GM21825 (cell line): ENCODE data around the gene VENTX.

Source experiments
- ATAC-seq: cut with Tn5 transposase; IDR thresholded peaks from one replicate; pipeline ENCODE4 v1.9.1; 2021; ENCODE audit warnings: mild to moderate bottlenecking, moderate library complexity; ENCODE audit not compliant: unreplicated experiment

The VENTX gene

DNA sequence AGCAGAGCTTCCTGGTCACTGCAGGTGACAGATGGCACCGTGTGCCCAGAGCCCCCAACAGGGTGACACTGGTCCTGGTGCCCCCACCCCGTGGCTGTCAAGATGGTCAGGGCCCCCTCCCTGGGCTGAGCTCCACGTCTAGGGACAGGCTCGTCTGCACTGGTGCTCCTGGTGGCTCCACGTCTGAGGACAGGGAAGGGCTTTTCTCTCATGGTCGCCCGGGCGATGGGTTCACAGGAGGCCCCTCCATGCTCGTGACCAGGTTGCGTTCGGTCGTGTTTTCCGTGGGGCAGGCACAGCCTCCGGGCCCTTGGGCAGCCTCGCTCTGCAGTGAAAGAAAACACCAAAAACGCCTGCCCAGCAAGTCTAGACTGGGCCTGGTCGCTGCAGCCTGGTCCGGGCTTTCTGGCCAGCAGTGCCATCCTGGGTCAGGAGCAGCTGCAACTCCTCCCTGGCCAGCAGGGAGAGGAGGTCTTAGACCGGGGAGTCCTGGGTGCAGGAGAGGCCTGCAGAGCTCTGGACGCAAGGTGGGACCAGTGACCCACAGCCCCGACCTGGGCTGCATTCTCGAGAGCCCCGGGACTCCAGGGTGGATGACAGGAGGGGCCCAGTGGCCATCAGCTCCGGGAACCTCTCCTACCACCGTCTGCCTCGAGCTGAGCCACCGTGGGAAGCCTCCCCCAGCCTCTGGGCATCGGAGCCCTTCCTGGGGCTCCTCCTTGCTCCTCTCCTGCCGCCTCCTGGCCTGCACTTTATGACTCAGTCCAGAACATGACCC, 35.5 kb upstream of the VENTX start:
- ATAC-seq, result no peak

GRCh38 chr10:133202778-133203651, 34.6 kb upstream of the VENTX start:
- ATAC-seq, result no peak

DNA sequence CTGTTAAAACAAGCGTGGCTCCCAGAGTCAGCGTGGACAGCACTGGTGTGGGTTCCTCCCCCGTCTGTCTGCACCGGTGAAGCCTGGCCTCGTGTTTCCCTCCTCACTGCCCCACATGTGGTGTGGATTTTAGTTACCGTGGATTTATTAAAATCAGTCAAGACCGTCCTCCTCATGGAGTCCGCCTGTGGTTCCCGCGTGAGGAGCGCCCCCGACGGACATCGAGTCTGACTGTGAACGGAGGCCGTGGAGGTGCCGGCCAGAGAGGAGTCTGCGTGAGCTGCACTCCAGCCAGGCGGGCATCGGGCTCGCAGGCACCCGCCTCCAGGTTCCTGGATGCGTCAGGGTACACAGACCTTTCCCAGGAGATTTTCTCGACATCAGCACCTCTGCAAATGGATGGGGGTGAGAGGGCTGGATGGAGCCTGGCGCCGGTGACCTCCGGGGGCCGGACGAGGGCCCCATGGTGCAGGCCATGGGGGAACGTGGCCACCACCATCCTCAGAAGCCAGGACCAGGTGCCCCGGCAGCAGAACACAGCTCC, 33.9 kb upstream of the VENTX start:
- ATAC-seq, result no peak

DNA sequence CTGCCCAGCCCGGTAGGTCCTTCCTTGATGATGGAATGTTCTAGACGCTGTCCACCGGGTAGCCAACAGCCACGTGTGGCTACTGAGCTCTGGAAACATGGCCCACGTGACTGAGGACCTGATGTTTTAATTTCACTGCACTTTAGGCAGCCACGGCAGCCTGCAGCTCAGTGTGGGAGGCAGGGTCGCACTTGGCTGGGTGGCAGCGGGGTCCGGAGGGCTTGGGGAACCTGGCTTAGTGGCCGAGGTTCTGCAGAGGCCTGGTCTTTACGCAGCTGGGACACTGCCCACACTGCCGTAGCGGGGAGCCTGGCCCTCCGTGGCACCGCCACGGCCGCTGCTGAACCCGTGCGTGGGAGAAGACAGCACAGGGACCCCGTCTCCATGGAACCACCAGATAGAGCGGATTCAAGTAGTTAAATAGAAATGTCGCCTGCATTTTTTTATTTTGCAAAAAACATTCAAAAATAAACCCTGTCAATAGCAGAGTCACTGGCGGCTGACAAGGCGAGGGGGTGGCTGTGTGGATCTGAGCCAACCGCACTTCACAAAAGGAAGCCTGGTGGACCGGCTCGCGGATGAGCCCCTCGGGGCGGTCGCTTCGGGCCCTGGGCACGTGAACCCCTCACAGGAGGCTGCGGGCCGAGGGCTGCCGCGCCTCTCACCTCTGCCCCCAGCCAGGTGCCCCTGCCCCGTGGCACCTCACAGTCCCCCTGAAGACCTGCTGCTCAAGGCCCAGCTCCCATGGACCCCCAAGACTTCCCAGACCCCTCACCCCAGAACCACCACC, 33.2 kb upstream of the VENTX start:
- no peak for ATAC-seq

DNA sequence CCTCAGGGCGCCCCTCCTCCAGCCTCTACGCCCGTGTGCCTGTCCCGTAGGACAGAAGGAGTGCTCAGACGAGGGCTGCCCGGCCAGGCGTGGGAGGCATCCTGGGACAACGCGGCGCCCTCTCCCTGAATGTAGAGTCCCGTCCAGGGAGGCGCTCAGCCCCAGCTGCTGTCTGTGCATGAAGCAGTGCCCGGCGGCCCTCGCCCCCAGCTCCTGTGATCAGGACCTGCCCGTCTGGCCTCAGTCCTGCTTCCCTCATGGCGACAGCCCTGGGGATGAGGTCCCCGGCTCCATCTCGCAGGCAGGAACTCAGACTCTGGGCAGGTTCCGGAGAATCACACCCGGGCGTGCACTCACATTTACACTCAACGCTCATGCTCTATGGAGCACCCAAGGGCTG, 32.5 kb upstream of the VENTX start:
- no peak for ATAC-seq

- no peak for ATAC-seq
Measured at GRCh38 chr10:133206356-133207040, 31.2 kb upstream of the VENTX start.

- no peak for ATAC-seq
Measured at GRCh38 chr10:133207041-133207600, 30.5 kb upstream of the VENTX start.

DNA sequence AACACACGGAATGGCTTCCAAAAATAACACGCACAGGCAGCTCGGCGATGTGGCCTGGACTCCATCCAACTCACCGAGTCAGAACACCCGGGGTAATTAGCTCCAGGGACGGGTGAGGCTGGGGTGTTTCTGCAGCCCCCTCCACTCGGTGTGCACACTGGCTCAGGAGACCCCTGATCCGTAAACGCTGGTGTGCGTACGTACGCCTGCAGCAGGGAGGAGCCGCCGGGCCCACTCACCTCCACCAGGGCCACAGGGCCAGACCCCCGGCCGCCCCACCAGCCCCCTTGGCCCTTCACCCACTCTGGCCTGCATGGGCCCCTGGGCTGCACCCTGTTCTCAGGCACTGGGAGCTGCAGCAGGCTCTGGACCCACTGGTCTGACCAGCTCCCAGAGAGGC, 30.0 kb upstream of the VENTX start:
- no peak for ATAC-seq

GRCh38 chr10:133208466-133208865, 29.2 kb upstream of the VENTX start:
- no peak for ATAC-seq

DNA sequence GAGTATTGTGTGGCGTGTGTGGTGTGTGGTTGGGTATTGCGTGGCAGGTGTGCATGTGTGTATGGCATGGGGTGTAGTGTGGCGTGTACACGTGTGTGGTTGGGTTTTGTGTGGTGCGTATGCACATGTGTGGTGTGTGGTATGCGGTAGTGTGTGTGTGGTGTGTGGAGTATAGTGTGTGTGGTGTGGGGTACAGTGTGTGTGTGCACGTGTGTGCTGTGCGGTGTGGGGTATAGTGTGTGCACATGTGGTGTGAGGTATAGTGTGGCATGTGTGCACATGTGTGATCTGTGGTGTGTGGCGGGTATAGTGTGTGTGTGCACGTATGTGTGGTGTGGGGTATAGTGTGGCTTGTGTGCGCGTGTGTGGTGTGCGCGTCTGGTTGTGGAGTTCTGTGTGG, 28.5 kb upstream of the VENTX start:
- no peak for ATAC-seq

- no peak for ATAC-seq
Measured at GRCh38 chr10:133209641-133210040, 28.0 kb upstream of the VENTX start.

DNA sequence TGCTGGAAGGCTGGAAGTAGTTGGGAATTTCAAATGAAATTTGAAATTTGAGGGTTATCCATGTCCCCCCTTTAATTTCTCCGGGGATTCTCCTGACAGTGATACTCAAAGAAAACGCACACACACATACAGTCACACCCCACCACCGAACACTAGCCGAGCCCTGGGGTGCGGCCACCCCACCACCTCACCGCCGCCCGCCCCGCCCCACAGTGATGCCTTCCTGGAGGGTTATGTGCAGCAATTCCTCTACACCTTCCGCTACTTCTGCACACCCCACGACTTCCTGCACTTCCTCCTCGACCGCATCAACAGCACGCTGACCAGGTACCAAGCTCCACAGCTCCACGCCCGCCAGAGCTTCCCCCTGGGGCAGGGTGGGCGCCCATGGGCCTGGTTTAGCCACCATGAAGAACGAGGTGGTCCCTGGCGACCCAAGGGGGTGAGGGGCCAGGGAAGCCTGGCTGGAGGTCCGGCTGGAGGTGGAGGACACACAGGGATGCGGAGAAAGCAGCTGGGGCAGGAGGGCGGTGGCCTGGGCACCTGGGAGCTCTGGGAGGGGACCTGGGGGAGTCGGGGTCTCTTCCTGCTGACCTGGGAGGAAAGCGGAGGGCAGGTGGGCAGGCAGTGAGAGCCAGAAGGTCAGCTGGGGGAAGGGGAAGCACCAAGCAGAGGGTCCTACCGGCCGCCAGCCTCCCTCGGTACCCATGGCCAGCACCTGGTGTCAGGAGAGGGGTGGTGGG, 27.1 kb upstream of the VENTX start:
- ATAC-seq, result no peak

DNA sequence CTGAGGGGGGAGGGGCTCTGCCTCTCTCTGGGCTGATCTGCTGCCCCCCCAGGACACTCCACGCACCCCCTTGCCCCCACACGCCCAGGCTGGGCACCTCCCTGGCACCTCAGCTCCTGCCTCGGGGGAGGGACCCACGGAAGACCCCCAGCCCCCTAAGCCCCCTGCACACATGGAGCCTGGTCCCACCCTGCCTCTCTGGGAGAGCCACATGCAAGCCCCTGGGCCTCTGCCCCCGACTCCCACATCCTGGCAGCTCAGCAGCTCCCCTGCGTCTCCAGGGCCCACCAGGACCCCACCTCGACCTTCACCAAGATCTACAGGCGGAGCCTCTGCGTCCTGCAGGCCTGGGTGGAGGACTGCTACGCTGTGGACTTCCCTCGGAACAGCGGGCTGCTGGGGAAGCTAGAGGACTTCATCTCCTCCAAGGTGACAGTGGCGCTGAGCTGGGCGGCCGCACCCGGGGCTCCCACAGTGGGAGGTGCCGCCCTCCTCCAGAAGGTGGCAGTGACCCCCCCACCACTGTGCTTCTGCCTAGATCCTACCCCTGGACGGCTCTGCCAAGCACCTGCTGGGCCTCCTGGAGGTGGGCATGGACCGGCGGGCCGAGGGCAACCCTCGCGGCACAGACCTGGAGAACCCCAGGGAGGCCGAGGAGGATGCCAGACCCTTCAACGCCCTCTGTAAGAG, 26.4 kb upstream of the VENTX start:
- no peak for ATAC-seq

DNA sequence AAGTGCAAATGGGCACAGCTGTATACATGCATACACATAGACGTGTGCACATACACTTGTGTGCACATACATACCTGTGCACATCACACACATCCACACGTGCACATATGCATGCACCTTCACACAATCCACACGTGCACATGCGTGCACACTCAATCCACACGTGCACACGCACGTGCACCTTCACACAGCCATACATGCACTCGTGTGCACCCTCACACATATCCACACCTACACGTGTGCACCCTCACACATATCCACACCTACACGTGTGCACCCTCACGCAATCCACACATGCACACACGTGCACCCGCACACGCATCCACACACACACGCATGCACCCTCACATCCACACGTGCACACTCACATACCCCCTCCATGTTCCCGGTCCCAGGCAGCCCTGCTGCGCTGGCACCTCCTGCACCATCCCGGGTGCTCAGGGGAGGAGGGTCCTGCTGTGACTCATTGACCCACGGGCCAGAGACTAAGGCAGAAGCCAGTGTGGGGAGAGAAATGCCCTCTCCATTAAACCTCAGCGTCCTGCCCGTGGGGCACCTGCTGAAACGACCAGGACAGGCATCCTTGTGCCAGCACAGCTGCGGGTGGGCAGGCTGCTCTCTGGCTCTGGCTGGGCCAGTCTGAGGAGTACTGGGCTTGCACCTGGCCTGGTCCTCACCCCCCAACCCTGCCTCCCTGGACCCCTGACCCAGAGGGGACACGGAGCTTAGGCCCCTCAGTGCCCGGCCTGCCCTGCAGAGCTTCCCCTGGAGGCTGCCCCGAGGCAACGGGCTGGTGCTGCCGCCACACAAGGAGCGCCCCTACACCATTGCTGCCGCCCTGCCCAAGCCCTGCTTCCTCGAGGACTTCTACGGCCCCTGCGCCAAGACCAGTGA, 25.4 kb upstream of the VENTX start:
- no peak for ATAC-seq

DNA sequence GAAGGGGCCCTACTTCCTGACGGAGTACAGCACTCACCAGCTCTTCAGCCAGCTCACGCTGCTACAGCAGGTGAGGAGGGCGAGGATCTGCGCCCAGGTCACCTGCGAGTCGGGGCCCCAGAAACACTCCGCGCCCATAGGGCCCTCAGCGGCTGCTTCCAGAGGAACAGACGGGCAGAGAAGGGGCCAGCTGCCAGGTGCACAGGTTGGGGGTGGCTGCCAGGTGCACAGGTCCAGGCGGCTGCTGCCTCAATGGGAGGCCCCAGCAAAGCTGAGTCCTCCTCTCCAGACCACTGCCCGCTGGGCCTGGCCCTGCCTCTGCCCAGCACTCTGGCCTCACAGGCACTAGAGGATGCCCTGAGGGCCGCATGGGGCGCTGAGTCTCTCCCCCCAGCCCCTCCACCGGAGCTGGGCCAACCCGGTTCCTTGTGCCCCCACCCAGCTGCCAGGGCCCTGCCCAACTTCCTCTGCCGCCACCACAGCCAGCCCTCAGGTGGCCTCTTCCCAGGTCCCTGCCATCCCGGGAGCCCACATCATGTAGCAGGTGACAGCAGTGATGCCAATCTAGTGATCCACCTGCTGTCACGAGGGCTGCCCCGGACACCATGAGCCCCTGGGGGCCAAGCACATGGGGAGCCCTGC, 24.7 kb upstream of the VENTX start:
- no peak for ATAC-seq

GRCh38 chr10:133213641-133214467, 23.8 kb upstream of the VENTX start:
- no peak for ATAC-seq
